UCSD-AML1 (cell line): Measurements from ENCODE around the gene PGA5.
"Not testable (repeated sequence)": the region's sequence is repeated elsewhere in the genome, so short reads cannot be mapped to it uniquely, and the experiment has no call there.

Source experiments
- DNase-seq: peaks from one replicate; lab custom pipeline; 2025; ENCODE audit not compliant: unreplicated experiment; lab: John Stamatoyannopoulos, UW

Gene PGA5

DNA sequence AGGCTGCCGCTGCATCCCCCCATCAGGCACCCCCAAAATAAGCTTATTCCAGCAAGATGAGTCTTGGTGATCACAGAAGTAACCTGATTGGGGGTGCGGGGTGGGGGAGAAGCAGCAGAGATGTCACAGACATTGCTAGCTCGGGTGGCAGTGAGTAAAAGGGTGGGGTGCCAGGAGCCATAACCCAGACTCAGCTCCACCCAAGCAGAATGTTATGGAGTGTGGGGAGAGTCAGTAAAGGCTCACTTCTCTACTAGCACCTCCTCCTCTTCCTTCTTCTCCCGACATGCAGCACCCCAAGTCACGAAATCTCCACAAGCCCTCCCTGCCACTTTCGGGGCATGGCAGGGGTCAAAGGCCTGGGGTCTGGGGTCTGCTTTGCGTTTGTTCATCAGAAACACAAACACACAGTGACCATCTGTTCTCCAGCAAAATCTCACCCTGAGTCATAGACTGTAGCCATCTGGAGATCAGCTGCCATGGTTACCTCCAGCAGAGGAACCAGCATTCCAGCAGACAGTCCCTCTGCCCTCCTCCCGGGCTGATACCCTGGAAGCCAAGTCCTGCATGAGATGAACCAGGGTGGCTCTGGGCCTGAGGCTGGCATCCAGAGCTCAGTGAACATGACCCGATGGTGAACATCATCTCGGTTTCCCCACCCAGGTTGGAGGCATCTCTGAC lies 14.4 kb upstream of the PGA5 start:
- DNase-seq: not testable (repeated sequence)

DNA sequence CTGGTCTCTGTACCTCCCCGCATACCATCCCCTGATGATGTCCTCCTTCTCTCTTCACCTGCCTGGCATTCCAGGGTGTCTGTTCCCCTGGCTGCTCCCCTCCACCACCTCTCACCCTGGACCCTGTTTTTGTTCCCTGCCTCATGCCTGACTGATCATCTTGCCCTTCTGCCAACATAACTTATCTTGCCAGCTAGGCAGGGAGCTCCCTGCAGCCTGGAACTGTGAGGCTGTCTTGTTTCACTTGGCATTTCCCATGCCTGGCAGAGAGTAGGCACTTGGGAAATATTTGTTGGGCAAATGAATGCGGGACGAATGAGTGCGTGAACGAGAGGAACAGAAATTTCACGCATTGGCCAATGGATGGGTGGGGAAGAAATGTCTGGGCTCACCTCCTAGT lies 11.5 kb upstream of the PGA5 start:
- DNase-seq: not testable (repeated sequence)

DNA sequence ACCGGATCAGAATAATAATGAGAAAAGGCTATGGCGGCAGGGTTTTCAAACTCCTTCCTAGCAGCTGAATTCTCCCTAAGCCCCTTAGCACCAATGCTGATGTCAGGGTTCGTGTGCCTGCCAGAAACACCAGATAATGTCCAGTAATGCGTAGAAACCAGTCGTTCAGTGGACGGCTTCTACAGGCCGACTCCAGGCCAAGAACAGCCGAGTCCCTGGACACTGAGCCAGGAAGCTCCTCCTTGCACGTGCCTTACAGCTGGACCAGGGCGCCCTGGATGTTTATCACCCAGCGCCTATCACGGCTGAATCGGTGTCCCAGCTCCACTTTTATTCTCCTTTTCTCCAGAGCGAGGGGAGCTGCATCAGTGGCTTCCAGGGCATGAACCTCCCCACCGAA lies 9.9 kb upstream of the PGA5 start:
- not testable (repeated sequence) for DNase-seq

DNA sequence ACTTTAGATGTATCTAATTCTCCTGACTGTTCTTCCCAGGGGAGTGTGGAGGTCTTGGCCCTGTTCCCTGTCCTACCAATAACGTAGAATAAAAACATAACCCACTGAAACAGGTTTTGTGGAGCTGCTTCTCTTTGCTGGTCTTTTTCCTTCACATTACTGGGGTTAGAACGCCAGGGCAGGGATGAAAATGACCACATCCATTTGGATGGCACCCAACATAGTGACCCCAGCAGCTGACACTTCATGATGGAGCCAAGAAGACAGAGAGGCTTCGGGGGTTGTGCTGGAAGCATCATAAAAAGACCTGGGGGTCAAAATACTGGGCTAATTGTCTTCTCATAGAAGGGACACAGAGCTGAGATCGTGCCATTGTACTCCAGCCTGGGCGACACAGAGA lies 9.4 kb upstream of the PGA5 start:
- not testable (repeated sequence) for DNase-seq

DNA sequence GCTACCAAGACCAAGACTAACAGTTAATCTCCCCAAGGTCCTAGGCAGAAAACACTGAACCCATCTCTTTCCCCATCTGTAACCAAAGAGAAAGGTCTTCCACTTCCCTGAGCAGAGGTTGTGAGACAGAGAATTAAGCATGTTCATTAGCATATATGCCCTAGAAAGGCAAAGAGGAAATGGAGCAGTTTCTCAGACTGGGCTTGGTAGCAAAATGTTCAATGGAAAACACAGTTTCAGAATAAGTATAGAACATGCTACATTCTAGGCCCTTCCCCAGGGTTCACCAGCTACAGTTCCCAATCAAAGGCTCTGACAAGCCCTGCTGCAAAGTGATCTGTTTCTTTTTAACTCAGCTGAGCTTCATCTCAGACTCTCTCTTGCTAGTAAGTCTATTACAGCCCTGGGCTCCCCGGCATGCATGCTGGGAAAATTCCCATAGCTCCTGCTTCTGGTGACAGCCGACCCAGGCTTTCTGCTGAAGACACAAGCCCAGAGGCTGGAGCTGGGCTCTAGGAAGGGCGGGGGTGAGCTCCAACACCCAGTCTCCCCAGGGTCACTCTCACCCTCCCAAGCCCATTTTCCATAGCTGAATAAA lies 8.3 kb upstream of the PGA5 start:
- DNase-seq: not testable (repeated sequence)

DNA sequence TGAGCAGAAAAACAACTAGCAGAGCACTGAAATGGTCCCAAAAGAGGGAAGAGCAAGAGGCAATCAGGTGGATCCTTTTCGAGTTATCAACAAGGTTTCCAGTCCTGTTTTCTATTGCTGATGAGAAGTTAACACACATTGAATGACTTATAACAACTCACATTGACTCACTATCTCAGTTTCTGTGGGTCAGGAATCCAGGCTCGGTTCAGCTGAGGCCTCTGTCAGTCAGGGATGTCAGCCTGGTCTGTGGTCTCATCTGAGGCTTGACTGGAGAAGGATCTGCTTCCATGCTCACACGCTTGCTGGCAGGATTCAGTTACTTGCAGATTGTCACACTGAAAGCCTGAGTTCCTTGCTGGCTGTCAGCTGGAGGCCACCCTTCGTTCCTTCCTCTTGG lies 3.8 kb upstream of the PGA5 start:
- not testable (repeated sequence) for DNase-seq

DNA sequence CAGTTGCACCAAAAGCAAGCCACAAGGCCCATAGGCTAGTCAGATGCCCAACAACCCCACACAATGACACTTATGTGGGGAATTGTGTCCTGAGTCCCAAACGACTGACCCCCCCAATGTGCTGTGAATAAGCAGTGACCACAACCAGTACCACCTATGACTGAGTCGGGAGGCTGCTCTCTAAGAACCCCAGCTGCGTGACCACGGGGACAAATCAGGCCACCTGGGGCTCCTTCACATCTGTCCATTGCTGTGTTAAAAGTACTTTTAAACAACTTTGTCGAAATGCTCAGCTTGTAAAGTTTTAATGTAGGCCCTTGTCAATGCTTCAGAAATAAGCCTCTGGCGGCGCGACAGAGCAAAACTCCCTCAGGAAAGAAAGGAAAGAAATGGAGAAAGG lies 687 bp upstream of the PGA5 start:
- DNase-seq: not testable (repeated sequence)

DNA sequence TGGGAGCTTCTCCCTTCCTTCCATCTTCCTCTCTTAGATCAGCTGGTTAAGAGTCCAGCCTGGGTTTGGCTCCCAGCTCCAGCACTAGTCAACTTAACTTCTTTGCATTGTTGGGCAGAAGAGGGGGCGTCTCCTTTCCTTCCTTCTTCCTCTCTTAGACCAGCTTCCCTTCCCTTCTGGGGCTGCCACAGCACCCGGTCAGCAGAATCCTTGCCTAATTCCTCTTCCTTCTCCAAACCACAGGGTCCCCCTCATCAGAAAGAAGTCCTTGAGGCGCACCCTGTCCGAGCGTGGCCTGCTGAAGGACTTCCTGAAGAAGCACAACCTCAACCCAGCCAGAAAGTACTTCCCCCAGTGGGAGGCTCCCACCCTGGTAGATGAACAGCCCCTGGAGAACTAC lies 551 bp downstream of the PGA5 start:
- not testable (repeated sequence) for DNase-seq

DNA sequence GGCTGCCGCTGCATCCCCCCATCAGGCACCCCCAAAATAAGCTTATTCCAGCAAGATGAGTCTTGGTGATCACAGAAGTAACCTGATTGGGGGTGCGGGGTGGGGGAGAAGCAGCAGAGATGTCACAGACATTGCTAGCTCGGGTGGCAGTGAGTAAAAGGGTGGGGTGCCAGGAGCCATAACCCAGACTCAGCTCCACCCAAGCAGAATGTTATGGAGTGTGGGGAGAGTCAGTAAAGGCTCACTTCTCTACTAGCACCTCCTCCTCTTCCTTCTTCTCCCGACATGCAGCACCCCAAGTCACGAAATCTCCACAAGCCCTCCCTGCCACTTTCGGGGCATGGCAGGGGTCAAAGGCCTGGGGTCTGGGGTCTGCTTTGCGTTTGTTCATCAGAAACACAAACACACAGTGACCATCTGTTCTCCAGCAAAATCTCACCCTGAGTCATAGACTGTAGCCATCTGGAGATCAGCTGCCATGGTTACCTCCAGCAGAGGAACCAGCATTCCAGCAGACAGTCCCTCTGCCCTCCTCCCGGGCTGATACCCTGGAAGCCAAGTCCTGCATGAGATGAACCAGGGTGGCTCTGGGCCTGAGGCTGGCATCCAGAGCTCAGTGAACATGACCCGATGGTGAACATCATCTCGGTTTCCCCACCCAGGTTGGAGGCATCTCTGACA lies 4.4 kb downstream of the PGA5 start:
- DNase-seq: not testable (repeated sequence)

DNA sequence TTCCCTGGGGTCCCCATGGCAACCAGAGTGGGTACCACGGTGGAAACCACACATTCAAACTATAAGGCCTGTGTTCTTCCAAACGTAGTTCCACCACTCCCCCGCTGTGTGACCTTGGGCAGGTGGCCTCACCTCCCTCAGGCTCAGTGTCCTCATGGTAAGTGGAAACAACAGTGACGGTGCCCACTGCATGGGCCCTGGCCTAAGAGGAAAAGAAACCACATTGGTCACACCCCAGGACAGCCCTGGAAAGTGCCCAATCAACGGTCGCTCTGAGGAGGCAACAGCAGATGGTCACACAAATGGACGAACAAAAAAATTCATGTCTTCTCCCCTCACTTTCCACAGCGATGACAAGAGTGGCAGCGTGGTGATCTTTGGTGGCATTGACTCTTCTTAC lies 7.1 kb downstream of the PGA5 start:
- not testable (repeated sequence) for DNase-seq

DNA sequence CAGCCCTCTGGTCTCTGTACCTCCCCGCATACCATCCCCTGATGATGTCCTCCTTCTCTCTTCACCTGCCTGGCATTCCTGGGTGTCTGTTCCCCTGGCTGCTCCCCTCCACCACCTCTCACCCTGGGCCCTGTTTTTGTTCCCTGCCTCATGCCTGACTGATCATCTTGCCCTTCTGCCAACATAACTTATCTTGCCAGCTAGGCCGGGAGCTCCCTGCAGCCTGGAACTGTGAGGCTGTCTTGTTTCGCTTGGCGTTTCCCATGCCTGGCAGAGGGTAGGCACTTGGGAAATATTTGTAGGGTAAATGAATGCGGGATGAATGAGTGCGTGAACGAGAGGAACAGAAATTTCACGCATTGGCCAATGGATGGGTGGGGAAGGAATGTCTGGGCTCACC lies 8.2 kb downstream of the PGA5 start:
- DNase-seq: not testable (repeated sequence)

DNA sequence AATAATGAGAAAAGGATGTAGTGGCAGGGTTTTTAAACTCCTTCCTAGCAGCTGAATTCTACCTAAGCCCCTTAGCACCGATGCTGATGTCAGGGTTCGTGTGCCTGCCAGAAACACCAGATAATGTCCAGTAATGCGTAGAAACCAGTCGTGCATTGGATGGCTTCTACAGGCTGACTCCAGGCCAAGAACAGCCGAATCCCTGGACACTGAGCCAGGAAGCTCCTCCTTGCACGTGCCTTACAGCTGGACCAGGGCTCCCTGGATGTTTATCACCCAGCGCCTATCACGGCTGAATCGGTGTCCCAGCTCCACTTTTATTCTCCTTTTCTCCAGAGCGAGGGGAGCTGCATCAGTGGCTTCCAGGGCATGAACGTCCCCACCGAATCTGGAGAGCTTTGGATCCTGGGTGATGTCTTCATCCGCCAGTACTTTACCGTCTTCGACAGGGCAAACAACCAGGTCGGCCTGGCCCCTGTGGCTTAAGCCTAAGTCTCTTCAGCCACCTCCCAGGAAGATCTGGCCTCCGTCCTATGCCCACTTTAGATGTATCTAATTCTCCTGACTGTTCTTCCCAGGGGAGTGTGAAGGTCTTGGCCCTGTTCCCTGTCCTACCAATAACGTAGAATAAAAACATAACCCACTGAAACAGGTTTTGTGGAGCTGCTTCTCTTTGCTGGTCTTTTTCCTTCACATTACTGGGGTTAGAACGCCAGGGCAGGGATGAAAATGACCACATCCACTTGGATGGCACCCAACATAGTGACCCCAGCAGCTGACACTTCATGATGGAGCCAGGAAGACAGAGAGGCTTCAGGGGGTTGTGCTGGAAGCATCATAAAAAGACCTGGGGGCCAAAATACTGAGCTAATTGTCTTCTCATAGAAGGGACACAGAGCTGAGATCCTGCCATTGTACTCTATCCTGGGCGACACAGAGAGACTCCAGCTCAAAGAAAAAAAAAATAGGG lies 10.1 kb downstream of the PGA5 start:
- not testable (repeated sequence) for DNase-seq

DNA sequence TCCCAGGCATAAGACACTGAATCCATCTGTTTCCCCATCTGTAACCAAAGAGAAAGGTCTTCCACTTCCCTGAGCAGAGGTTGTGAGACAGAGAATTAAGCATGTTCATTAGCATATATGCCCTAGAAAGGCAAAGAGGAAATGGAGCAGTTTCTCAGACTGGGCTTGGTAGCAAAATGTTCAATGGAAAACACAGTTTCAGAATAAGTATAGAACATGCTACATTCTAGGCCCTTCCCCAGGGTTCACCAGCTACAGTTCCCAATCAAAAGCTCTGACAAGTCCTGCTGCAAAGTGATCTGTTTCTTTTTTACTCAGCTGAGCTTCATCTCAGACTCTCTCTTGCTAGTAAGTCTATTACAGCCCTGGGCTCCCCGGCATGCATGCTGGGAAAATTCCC lies 11.4 kb downstream of the PGA5 start:
- DNase-seq: not testable (repeated sequence)

DNA sequence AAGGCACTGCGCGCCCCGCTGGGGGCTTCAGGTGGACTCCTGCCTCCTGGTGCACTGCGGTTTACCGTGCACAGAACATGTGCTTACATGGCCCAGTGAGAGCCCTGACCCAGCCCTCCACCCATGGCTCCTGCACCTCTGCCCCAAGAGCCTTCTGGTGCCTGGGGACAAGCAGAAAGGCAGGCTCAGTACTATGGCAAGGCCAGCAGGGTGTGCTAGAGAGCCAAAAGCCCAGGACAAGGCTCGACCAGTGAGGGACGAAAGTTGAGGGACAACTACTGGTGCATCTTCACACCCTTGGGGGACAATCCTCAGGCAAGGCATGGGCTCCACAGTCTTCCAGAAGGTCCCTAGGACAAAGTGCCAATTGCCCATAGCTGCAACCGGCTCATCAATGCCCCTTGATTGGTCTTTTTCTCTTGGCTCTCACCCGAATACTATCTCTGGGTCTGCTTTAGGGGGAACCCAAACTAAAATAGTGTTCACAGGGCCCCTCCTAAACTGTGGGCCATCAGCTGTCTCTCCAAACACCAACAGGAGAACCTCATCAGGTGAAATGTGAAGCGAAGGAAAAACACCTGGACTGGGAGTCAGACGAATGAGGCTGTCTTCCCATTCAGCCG lies 13.5 kb downstream of the PGA5 start:
- peak; percentile 56 for DNase-seq

DNA sequence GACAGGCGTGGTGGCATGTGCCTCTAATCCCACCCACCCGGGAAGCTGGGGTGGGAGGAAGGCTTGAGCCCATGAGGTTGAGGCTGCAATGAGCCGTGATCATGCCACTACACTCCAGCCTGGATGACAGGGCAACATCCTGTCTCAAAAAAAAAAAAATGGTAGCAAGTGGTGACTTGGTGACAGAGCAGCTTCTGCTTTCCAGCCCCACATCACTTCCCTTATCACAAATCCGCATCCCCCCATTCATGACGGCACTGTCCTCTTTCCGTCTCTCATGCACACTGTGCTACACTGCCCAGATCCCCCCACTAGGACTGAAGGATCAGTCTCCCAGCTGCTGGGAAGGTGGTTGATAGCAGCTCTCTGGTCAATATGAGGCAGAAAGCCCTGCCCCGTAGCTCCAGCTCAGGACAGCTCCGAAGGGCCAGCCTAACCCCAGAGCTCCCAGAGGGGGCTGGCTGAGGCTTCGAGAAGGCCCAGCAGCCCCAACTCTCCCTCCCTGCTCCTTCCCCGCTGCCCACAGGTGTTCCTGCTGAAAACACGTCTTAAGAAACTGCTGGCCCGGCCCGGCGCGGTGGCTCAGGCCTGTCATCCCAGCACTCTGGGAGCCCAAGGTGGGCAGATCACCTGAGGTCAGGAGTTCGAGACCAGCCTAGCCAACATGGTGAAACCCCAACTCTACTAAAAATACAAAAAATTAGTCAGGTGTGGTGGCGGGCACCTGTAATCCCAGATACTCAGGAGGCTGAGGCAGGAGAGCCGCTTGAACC lies 15.9 kb downstream of the PGA5 start:
- peak; percentile 28 for DNase-seq

DNA sequence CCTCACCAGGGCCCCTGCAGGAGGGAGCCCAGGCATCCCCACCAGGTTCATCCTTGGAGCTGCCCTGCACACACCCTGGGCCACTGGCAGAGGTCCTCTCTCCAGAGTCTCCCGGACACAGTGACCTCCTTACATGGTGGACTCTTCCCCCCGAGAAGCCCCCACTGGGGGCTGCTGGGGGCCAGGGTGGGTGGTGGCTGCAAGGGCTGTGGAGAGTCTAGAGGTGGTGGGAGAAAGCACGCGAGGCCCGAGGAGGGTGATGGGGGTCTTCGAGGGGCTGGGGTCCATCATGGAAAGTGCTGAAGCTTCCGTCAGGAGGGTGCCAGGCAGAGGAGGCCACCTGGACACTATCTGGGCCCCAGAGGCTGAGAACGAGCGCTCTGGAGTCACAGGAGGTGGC lies 17.6 kb downstream of the PGA5 start:
- DNase-seq: no peak

DNA sequence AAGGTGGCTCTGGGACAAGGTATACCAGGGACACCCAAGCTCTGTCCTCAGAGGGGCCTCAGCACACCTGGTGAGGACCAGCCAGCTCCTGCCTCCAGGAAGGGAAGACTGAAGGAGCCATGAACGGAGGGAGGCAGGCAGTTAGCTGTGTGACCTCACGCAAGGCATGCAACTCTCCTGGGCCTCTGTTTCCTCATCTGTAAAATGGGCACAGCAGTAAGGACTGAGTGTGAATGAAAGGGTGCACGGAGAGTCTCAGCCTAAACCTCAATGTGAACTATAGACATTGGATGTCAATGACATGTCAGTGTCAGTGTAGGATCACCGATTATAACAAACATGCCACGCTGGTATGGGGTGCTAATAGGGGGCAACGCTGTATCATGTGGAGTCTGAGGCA lies 18.4 kb downstream of the PGA5 start:
- no peak for DNase-seq

DNA sequence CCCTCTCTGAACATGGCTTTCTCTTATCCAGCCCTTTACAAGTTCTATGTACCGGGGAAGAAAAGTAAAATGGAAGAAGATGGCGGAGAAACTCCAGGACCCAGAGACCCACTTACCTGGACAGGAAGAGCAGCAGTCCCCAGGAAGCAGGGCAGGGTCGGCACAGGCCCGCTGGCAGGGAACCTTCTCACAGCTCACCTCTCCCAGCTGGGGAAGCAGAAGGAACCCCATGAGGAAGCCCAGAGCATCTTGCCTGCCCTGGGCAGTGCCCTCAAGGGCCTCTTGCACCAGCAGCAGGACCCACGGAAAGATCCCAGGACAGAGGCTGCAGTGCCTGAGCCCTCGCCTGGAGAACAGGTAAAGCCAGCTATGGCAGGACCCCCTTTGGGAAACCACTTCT lies 23.4 kb downstream of the PGA5 start:
- DNase-seq: no peak

DNA sequence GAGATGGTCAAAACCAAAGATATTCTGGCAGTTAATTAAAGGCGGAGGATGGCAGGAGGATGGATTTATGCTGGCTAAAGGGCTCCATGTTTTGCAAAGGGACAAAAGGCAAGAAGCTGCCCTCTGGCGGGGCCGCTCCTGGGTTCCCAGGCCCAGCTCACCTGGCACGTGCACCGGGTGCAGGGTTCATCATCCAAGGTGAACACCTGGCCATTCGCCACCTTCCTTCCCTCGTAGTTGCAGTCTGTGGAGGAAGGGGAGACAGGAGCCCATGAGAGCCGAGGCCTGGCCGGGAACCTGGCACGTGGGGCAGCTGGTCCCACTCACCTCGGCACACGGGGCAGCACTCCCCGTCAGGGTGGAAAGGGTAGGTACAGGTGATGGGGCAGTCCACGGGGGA lies 23.8 kb downstream of the PGA5 start:
- no peak for DNase-seq

DNA sequence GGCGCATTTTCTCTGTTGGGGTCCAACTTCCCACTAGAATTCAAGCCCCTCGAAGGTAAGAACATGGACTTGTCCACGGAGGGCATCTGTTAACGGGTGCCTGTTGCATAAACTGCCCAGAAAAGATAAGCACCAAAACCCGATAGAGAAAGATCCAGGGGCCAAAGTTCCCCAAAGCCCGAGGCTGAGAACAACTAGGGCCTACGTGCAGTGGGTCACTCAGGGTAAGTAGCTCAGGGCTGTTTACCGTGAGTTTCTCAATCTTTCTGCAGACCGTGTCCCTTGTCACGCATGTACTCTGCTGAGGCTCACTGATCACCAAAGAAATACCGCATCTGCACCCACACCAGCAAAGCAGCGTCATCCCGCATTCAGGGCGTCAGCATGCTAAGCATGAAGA lies 24.4 kb downstream of the PGA5 start:
- DNase-seq: no peak
